Measurements from ENCODE around the gene KIAA1549.
"Not testable (repeated sequence)": the region's sequence is repeated elsewhere in the genome, so short reads cannot be mapped to it uniquely, and the experiment has no call there.

The KIAA1549 gene

GRCh38 chr7:138941545-138941944, 39.6 kb downstream of the KIAA1549 start:
- DNase-seq: no peak

- DNase-seq: not testable (repeated sequence)
Measured at GRCh38 chr7:138940602-138941001, 40.6 kb downstream of the KIAA1549 start.

- DNase-seq: no peak
Measured at GRCh38 chr7:138937484-138937883, 43.7 kb downstream of the KIAA1549 start.

GRCh38 chr7:138935465-138936011, 45.7 kb downstream of the KIAA1549 start:
- DNase-seq: no peak

GRCh38 chr7:138934861-138935260, 46.3 kb downstream of the KIAA1549 start:
- no peak for DNase-seq

- no peak for DNase-seq
Measured at GRCh38 chr7:138934367-138934766, 46.8 kb downstream of the KIAA1549 start.

GRCh38 chr7:138932870-138933269, 48.3 kb downstream of the KIAA1549 start:
- no peak for DNase-seq

- no peak for DNase-seq
Measured at GRCh38 chr7:138932427-138932826, 48.8 kb downstream of the KIAA1549 start.

- no peak for DNase-seq
Measured at GRCh38 chr7:138929969-138930368, 51.2 kb downstream of the KIAA1549 start.

- DNase-seq: no peak
Measured at GRCh38 chr7:138926241-138926612, 55.0 kb downstream of the KIAA1549 start.

GRCh38 chr7:138924501-138925225, 56.5 kb downstream of the KIAA1549 start:
- DNase-seq: no peak

GRCh38 chr7:138921277-138921676, 59.9 kb downstream of the KIAA1549 start:
- DNase-seq: no peak

- DNase-seq: no peak
Measured at GRCh38 chr7:138919911-138920310, 61.3 kb downstream of the KIAA1549 start.

GRCh38 chr7:138919216-138919615, 62.0 kb downstream of the KIAA1549 start:
- no peak for DNase-seq

- DNase-seq: no peak
Measured at GRCh38 chr7:138918756-138919155, 62.4 kb downstream of the KIAA1549 start.

- DNase-seq: no peak
Measured at GRCh38 chr7:138918176-138918575, 63.0 kb downstream of the KIAA1549 start.

GRCh38 chr7:138917771-138918170, 63.4 kb downstream of the KIAA1549 start:
- DNase-seq: no peak

GRCh38 chr7:138916731-138917130, 64.5 kb downstream of the KIAA1549 start:
- DNase-seq: no peak

- no peak for DNase-seq
Measured at GRCh38 chr7:138916275-138916674, 64.9 kb downstream of the KIAA1549 start.

- no peak for DNase-seq
Measured at GRCh38 chr7:138913783-138914182, 67.4 kb downstream of the KIAA1549 start.

- DNase-seq: no peak
Measured at GRCh38 chr7:138911007-138911406, 70.2 kb downstream of the KIAA1549 start.

GRCh38 chr7:138907850-138908249, 73.3 kb downstream of the KIAA1549 start:
- DNase-seq: no peak

GRCh38 chr7:138907201-138907847, 73.9 kb downstream of the KIAA1549 start:
- DNase-seq: no peak

- no peak for DNase-seq
Measured at GRCh38 chr7:138903859-138904435, 77.2 kb downstream of the KIAA1549 start.
